H9 (cell line): ENCODE data around the gene PSKH1. TPM values are rescaled to one million over a fixed set of nuclear protein-coding genes. Genes with fewer than 3 reads are reported as not detected.

ENCODE experiments used
- DNase-seq: peaks from one replicate; pipeline ENCODE4 v3.0.0-alpha.2; 2017
- H2AFZ ChIP-seq: one replicate; pipeline ENCODE4 v1.6.1; 2013; ENCODE audit warnings: mild to moderate bottlenecking, low read length, control low read depth, moderate library complexity
- H2AK5ac ChIP-seq: 2 replicates; pipeline ENCODE4 v1.6.1; 2013; ENCODE audit warnings: low read length, control low read depth, mixed read lengths; ENCODE audit not compliant: insufficient read length
- H2BK120ac ChIP-seq: one replicate; pipeline ENCODE4 v1.6.1; 2013; ENCODE audit warnings: low read depth, mild to moderate bottlenecking, low read length, control low read depth, inconsistent platforms; ENCODE audit not compliant: poor library complexity, severe bottlenecking
- H2BK12ac ChIP-seq: 2 replicates; pipeline ENCODE4 v1.6.1; 2013; ENCODE audit warnings: low read length, control low read depth, mixed read lengths, low read depth; ENCODE audit not compliant: insufficient read length
- H2BK15ac ChIP-seq: 2 replicates; pipeline ENCODE4 v1.6.1; 2013; ENCODE audit warnings: low read depth, low read length, control low read depth
- H2BK20ac ChIP-seq: one replicate; pipeline ENCODE4 v1.6.1; 2013; ENCODE audit warnings: low read depth, mild to moderate bottlenecking, low read length, control low read depth, inconsistent platforms; ENCODE audit not compliant: poor library complexity, severe bottlenecking
- H2BK5ac ChIP-seq: 2 replicates; pipeline ENCODE4 v1.6.1; 2013; ENCODE audit warnings: low read length, control low read depth, mixed read lengths; ENCODE audit not compliant: insufficient read length
- H3K14ac ChIP-seq: 2 replicates; pipeline ENCODE4 v1.6.1; 2013; ENCODE audit warnings: low read length, control low read depth; ENCODE audit not compliant: insufficient read depth
- H3K18ac ChIP-seq: 2 replicates; pipeline ENCODE4 v1.6.1; 2013; ENCODE audit warnings: low read depth, mild to moderate bottlenecking, mixed read lengths, low read length, control low read depth; ENCODE audit not compliant: insufficient read length
- H3K23ac ChIP-seq: 2 replicates; pipeline ENCODE4 v1.6.1; 2013; ENCODE audit warnings: low read length, control low read depth, mixed read lengths, low read depth; ENCODE audit not compliant: insufficient read length
- H3K23me2 ChIP-seq: 2 replicates; pipeline ENCODE4 v1.6.1; 2013; ENCODE audit warnings: low read depth, mild to moderate bottlenecking, mixed read lengths, low read length, control low read depth; ENCODE audit not compliant: insufficient read length, poor library complexity, severe bottlenecking
- H3K27ac ChIP-seq: 2 replicates; pipeline ENCODE4 v1.5.1; 2013; ENCODE audit warnings: low read length, control low read depth, mixed read lengths, low read depth; ENCODE audit not compliant: insufficient read length
- H3K27me3 ChIP-seq: 2 replicates; pipeline ENCODE4 v1.6.1; 2013; ENCODE audit warnings: low read length, control low read depth, inconsistent platforms; ENCODE audit not compliant: insufficient read depth
- H3K4ac ChIP-seq: 2 replicates; pipeline ENCODE4 v1.6.1; 2013; ENCODE audit warnings: low read depth, mild to moderate bottlenecking, control low read depth, inconsistent platforms, low read length, moderate library complexity
- H3K4me1 ChIP-seq: 2 replicates; pipeline ENCODE4 v1.6.1; 2013; ENCODE audit warnings: low read length, control low read depth, inconsistent platforms; ENCODE audit not compliant: insufficient read depth
- H3K4me2 ChIP-seq: 2 replicates; pipeline ENCODE4 v1.6.1; 2013; ENCODE audit warnings: low read length, control low read depth, mixed read lengths; ENCODE audit not compliant: insufficient read length, insufficient read depth
- H3K56ac ChIP-seq: 2 replicates; pipeline ENCODE4 v1.6.1; 2013; ENCODE audit warnings: low read depth, mild to moderate bottlenecking, mixed read lengths, low read length, control low read depth; ENCODE audit not compliant: insufficient read length
- H3K79me1 ChIP-seq: 2 replicates; pipeline ENCODE4 v1.6.1; 2013; ENCODE audit warnings: low read depth, mild to moderate bottlenecking, moderate library complexity, low read length, control low read depth, inconsistent platforms; ENCODE audit not compliant: insufficient read depth, poor library complexity, severe bottlenecking
- H3K79me2 ChIP-seq: 2 replicates; pipeline ENCODE4 v1.6.1; 2013; ENCODE audit warnings: low read length, control low read depth, inconsistent platforms; ENCODE audit not compliant: insufficient read depth
- H3K9ac ChIP-seq: 2 replicates; pipeline ENCODE4 v1.6.1; 2013; ENCODE audit warnings: low read length, control low read depth, mixed read lengths; ENCODE audit not compliant: insufficient read length; ENCODE audit errors: extremely low read depth
- H3K9me3 ChIP-seq: one replicate; pipeline ENCODE4 v1.6.1; 2013; ENCODE audit warnings: low read depth, low read length, inconsistent platforms; ENCODE audit not compliant: control insufficient read depth
- H3T11ph ChIP-seq: one replicate; pipeline ENCODE4 v1.6.1; 2013; ENCODE audit warnings: mild to moderate bottlenecking, low read length, control low read depth, inconsistent platforms
- H4K20me1 ChIP-seq: one replicate; pipeline ENCODE4 v1.6.1; 2013; ENCODE audit not compliant: control insufficient read depth, insufficient read length, insufficient read depth
- H4K5ac ChIP-seq: 2 replicates; pipeline ENCODE4 v1.6.1; 2013; ENCODE audit warnings: low read depth, mild to moderate bottlenecking, mixed read lengths, low read length, control low read depth; ENCODE audit not compliant: insufficient read length
- H4K8ac ChIP-seq: replicated peaks from 2 replicates; pipeline ENCODE4 v1.6.1; 2013; ENCODE audit warnings: low read length, control low read depth, mixed read lengths, low read depth; ENCODE audit not compliant: insufficient read length
- H4K91ac ChIP-seq: 2 replicates; pipeline ENCODE4 v1.6.1; 2013; ENCODE audit warnings: low read depth, mild to moderate bottlenecking, moderate library complexity, mixed read lengths, low read length, control low read depth; ENCODE audit not compliant: insufficient read length
- H3K27ac Mint-ChIP-seq, 3 experiments: 2 replicates in 2 of 3; 3 replicates in 1 of 3; pipeline ENCODE4 v1.8.0; 2020 to 2021; ENCODE audit warnings: mixed read lengths in 3 of 3, mild to moderate bottlenecking in 1 of 3, moderate library complexity in 1 of 3
- H3K27me3 Mint-ChIP-seq: 2 replicates; pipeline ENCODE4 v1.8.0; 2021; ENCODE audit warnings: low read depth, mild to moderate bottlenecking, moderate library complexity, mixed read lengths
- H3K36me3 Mint-ChIP-seq, 3 experiments: 2 replicates in 2 of 3; 3 replicates in 1 of 3; pipeline ENCODE4 v1.8.0; 2020 to 2021; ENCODE audit warnings: low read depth in 3 of 3, mixed read lengths in 3 of 3; ENCODE audit not compliant: insufficient read depth in 1 of 3
- H3K4me1 Mint-ChIP-seq, 2 experiments: 2 replicates each; pipeline ENCODE4 v1.8.0; 2020; ENCODE audit warnings: mixed read lengths in 2 of 2
- H3K4me3 Mint-ChIP-seq, 2 experiments: 2 replicates in 1 of 2; 3 replicates in 1 of 2; pipeline ENCODE4 v1.8.0; 2020 to 2021; ENCODE audit warnings: mild to moderate bottlenecking in 2 of 2, mixed read lengths in 2 of 2, moderate library complexity in 1 of 2
- H3K9me3 Mint-ChIP-seq, 2 experiments: 2 replicates in 1 of 2; 3 replicates in 1 of 2; pipeline ENCODE4 v1.8.0; 2020; ENCODE audit warnings: mild to moderate bottlenecking in 2 of 2, mixed read lengths in 2 of 2, moderate library complexity in 1 of 2
- CTCF ChIP-seq: fragments of 200-600 bp; sonication (generic); conservative IDR thresholded peaks from 3 replicates; pipeline ENCODE4 v1.8.0; 2021; ENCODE audit warnings: antibody characterized with exemption, mild to moderate bottlenecking
- WGBS: extraction: QIAGEN DNeasy Blood & Tissue Kit; methylation state at CpG from one replicate; pipeline ENCODE4 v1.1.7; 2013; ENCODE audit warnings: missing lambda C conversion rate, low lambda C conversion rate, mixed read lengths; ENCODE audit not compliant: insufficient read length; ENCODE audit errors: extremely low coverage; 5-methylcytosine and 5-hydroxymethylcytosine counted together
- total RNA-seq: library from RNA; stranded (reverse); gene quantifications from 2 replicates; pipeline ENCODE4 v1.2.1, GENCODE V29; 2021

PSKH1 gene
- total RNA-seq, 1 experiment from 2014 or later, result 29.1 TPM

- H3K27me3 ChIP-seq, result no peaks in the 10 kb centered on the region
- no peak overlapping the region for H2AK5ac ChIP-seq
- no peak overlapping the region for H3K4me2 ChIP-seq
- Mint-ChIP-seq H3K4me3 (no peak overlapping the region), H3K4me1 (no peaks in the 10 kb centered on the region), H3K9me3 (no peaks in the 10 kb centered on the region), H3K27me3 (no peaks in the 10 kb centered on the region), H3K36me3 (peaks cover 17 to 69% (median 49%) of the 10 kb centered on the region in 3 experiments; a peak in 6 of 7 replicates), H3K27ac (no peak overlapping the region; a peak in 1 of 7 replicates)
- H4K5ac ChIP-seq, result no peak overlapping the region
- no peak overlapping the region for H4K8ac ChIP-seq
- H3K79me1 ChIP-seq, result no peaks in the 10 kb centered on the region
- H2AFZ ChIP-seq, result no peak overlapping the region
- no peak overlapping the region for H2BK15ac ChIP-seq
- H3K14ac ChIP-seq, result no peak overlapping the region
- no peak overlapping the region for H3K23ac ChIP-seq
- WGBS, result no CpG with 5 or more reads among the region's 10 CpGs
- no peak for TF ChIP-seq CTCF
- H3K79me2 ChIP-seq, result no peaks in the 10 kb centered on the region
- H2BK5ac ChIP-seq, result no peak overlapping the region
- H4K20me1 ChIP-seq, result no peaks in the 10 kb centered on the region
- H3K18ac ChIP-seq, result no peak overlapping the region
- H2BK12ac ChIP-seq, result no peak overlapping the region
- no peaks in the 10 kb centered on the region for H3K4me1 ChIP-seq
- H3K9ac ChIP-seq, result no peak overlapping the region
- H3K27ac ChIP-seq, result no peak overlapping the region
- H2BK20ac ChIP-seq, result no peak overlapping the region
- no peak for DNase-seq
- H4K91ac ChIP-seq, result no peak overlapping the region
- no peaks in the 10 kb centered on the region for H3K23me2 ChIP-seq
- H3K9me3 ChIP-seq, result no peaks in the 10 kb centered on the region
- H3T11ph ChIP-seq, result no peak overlapping the region
- no peak overlapping the region for H3K4ac ChIP-seq
- H3K56ac ChIP-seq, result no peak overlapping the region
- H2BK120ac ChIP-seq, result no peak overlapping the region
Observed at GRCh38 chr16:67954421-67955196, 61.6 kb downstream of the PSKH1 start.
